Endodermal cell (in vitro differentiated cells): ENCODE data around the gene ATF7. TPM values are rescaled to one million over a fixed set of nuclear protein-coding genes. Genes with fewer than 3 reads are reported as not detected.

ENCODE experiments used
- DNase-seq: peaks from one replicate; pipeline ENCODE4 v3.0.0-alpha.2; 2017
- H3K27ac ChIP-seq: 2 replicates; pipeline ENCODE4 v1.5.1; 2013; ENCODE audit warnings: mild to moderate bottlenecking, low read depth, low read length, moderate library complexity
- H3K27me3 ChIP-seq: 2 replicates; pipeline ENCODE4 v1.6.1; 2013; ENCODE audit warnings: mild to moderate bottlenecking, low read length, moderate library complexity; ENCODE audit not compliant: insufficient read depth, control insufficient read depth, poor library complexity, severe bottlenecking
- H3K36me3 ChIP-seq: 2 replicates; pipeline ENCODE4 v1.7.0; 2013; ENCODE audit warnings: mild to moderate bottlenecking, low read length, moderate library complexity; ENCODE audit not compliant: control insufficient read depth, insufficient read depth
- H3K4me1 ChIP-seq: one replicate; pipeline ENCODE4 v1.7.0; 2013; ENCODE audit warnings: low read length; ENCODE audit not compliant: control insufficient read depth, insufficient read depth
- H3K4me3 ChIP-seq: 2 replicates; pipeline ENCODE4 v1.5.1; 2013; ENCODE audit warnings: mild to moderate bottlenecking, low read length, moderate library complexity
- H3K9ac ChIP-seq: 2 replicates; pipeline ENCODE4 v1.6.1; 2013; ENCODE audit warnings: mild to moderate bottlenecking, low read length, moderate library complexity; ENCODE audit not compliant: poor library complexity, severe bottlenecking; ENCODE audit errors: extremely low read depth
- H3K9me3 ChIP-seq: 2 replicates; pipeline ENCODE4 v1.6.1; 2013; ENCODE audit warnings: mild to moderate bottlenecking, low read length, moderate library complexity; ENCODE audit not compliant: control insufficient read depth
- H3K27ac Mint-ChIP-seq: 2 replicates; pipeline ENCODE4 v1.8.0; 2020; ENCODE audit warnings: mixed read lengths
- H3K27me3 Mint-ChIP-seq: 2 replicates; pipeline ENCODE4 v1.8.0; 2021; ENCODE audit warnings: mild to moderate bottlenecking, mixed read lengths; ENCODE audit not compliant: insufficient read depth
- H3K36me3 Mint-ChIP-seq: 2 replicates; pipeline ENCODE4 v1.8.0; 2020; ENCODE audit warnings: low read depth, mixed read lengths
- H3K4me1 Mint-ChIP-seq: 2 replicates; pipeline ENCODE4 v1.8.0; 2020; ENCODE audit warnings: mixed read lengths
- H3K4me3 Mint-ChIP-seq: 2 replicates; pipeline ENCODE4 v1.8.0; 2020; ENCODE audit warnings: mild to moderate bottlenecking, moderate library complexity, mixed read lengths
- H3K9me3 Mint-ChIP-seq: 2 replicates; pipeline ENCODE4 v1.8.0; 2020; ENCODE audit warnings: mild to moderate bottlenecking, mixed read lengths
- WGBS, 2 experiments: methylation state at CpG; one replicate each; pipeline versions ENCODE4 v1.1.5 to v1.1.7; 2013; ENCODE audit warnings: missing lambda C conversion rate in 2 of 2, mixed read lengths in 1 of 2; ENCODE audit not compliant: insufficient coverage in 1 of 2, insufficient read length in 1 of 2; 5-methylcytosine and 5-hydroxymethylcytosine counted together
- total RNA-seq, 2 donors: library from RNA; stranded (reverse); fragmentation: NEBNext Ultra II Directional in 1 of 2; extraction: Animal tissue kit (Norgen Biotek cat#: 25700) in 1 of 2; gene quantifications; 2 replicates in 1 of 2; 3 replicates in 1 of 2; pipeline ENCODE4 v1.2.1, GENCODE V29; 2021
- TF ChIP-seq, protein P1 (sequence below): fragments of 200-600 bp; sonication (generic); conservative IDR thresholded peaks from 2 replicates; pipeline ENCODE4 v1.5.0; 2021; ENCODE audit warnings: antibody characterized with exemption, mild to moderate bottlenecking

ATF7 gene
- total RNA-seq, 2 donors from 2014 or later: 29.0 to 36.6 TPM

DNA sequence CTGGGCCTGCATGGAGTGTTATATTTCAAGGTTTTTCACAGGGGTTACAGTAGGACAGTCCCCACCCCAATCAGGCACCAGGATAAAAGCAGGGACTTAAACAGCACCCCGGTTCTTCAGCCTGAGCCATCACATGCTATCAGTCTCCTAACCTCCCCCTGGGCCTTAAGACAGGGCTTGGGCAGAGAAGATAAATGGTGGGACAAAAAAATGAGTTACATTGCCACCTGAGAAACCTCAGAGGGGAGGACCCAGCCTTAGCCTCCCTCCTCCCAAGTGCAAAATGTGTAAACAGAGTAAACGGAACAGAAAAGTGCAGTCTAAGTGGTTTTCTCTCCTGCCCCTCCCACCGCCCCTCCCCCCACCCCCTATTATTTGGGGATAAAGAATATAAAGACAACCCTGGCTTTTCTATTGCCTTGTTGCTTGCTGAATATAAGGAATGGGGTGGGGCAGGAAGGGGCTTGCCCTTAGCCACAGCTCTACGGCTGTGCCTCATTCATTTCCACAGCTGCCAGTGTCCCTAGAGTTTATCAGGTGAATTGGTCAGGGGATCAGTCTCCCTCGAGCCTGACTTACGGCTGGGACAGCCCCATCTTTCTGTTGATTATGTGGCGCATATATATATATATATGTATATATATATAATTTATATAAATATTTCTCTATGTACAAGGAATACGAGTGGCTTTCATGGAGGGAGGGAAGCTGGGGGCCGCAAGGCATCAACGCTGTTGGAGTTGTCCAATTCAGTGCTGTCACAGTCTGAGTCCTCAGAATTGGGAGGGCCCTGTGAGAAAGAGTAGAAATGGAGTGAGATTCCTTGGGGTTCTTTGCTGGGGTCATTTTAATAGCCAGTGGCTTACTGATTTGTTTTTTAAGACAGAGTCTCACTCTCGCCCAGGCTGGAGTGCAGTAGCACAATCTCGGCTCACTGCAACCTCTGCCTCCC lies 145.4 kb downstream of the ATF7 start:
- peak; percentile 54 for DNase-seq
- peaks cover 95% of the 10 kb centered on the region for H3K36me3 ChIP-seq

DNA sequence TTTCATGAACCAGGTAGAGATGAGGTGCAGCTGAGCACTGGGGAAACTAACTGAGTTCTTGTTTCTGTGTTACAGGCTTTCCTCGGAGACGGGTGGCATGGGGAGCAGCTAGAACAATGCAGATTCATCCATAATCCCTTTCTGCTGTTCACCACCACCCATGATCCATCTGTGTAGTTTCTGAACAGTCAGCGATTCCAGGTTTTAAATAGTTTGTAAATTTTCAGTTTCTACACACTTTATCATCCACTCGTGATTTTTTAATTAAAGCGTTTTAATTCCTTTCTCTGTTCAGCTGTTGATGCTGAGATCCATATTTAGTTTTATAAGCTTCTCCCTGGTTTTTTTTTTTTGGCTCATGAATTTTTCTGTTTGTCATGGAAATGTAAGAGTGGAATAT lies 146.9 kb downstream of the ATF7 start:
- no peak overlapping the region for H3K4me3 ChIP-seq
- TF ChIP-seq, protein P1, sequence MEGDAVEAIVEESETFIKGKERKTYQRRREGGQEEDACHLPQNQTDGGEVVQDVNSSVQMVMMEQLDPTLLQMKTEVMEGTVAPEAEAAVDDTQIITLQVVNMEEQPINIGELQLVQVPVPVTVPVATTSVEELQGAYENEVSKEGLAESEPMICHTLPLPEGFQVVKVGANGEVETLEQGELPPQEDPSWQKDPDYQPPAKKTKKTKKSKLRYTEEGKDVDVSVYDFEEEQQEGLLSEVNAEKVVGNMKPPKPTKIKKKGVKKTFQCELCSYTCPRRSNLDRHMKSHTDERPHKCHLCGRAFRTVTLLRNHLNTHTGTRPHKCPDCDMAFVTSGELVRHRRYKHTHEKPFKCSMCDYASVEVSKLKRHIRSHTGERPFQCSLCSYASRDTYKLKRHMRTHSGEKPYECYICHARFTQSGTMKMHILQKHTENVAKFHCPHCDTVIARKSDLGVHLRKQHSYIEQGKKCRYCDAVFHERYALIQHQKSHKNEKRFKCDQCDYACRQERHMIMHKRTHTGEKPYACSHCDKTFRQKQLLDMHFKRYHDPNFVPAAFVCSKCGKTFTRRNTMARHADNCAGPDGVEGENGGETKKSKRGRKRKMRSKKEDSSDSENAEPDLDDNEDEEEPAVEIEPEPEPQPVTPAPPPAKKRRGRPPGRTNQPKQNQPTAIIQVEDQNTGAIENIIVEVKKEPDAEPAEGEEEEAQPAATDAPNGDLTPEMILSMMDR: no peak
- Mint-ChIP-seq H3K4me1 (peaks cover 59% of the 10 kb centered on the region), H3K27ac (peak overlapping the region; percentile 55), H3K9me3 (no peaks in the 10 kb centered on the region), H3K4me3 (no peak overlapping the region), H3K36me3 (peaks cover 80% of the 10 kb centered on the region), H3K27me3 (no peaks in the 10 kb centered on the region)
- no peak overlapping the region for H3K27ac ChIP-seq
- H3K27me3 ChIP-seq: no peaks in the 10 kb centered on the region
- no peak for DNase-seq
- peaks cover 96% of the 10 kb centered on the region for H3K36me3 ChIP-seq
- no peaks in the 10 kb centered on the region for H3K9me3 ChIP-seq
- H3K4me1 ChIP-seq: peaks cover 41% of the 10 kb centered on the region
- WGBS, 2 experiments: 91 to 100% methylated on average over 3 to 5 of the region's 5 CpGs
- H3K9ac ChIP-seq: no peak overlapping the region

More for the DNA sequence above, 145.4 kb downstream of the ATF7 start:
- peaks cover 46% of the 10 kb centered on the region for H3K4me1 Mint-ChIP-seq
- H3K36me3 Mint-ChIP-seq: peaks cover 78% of the 10 kb centered on the region
- H3K9me3 Mint-ChIP-seq: no peaks in the 10 kb centered on the region
- Histone ChIP-seq H3K9ac (no peak overlapping the region), H3K27me3 (no peaks in the 10 kb centered on the region), H3K9me3 (no peaks in the 10 kb centered on the region), H3K4me3 (no peak overlapping the region), H3K27ac (no peak overlapping the region), H3K4me1 (peaks cover 31% of the 10 kb centered on the region)
- H3K27me3 Mint-ChIP-seq: no peaks in the 10 kb centered on the region
- H3K27ac Mint-ChIP-seq: peak overlapping the region; percentile 86
- 80 to 97% methylated on average over 1 to 7 of the region's 12 CpGs for WGBS, 2 experiments
- no peak overlapping the region for H3K4me3 Mint-ChIP-seq
- TF ChIP-seq, protein P1: no peak

DNA sequence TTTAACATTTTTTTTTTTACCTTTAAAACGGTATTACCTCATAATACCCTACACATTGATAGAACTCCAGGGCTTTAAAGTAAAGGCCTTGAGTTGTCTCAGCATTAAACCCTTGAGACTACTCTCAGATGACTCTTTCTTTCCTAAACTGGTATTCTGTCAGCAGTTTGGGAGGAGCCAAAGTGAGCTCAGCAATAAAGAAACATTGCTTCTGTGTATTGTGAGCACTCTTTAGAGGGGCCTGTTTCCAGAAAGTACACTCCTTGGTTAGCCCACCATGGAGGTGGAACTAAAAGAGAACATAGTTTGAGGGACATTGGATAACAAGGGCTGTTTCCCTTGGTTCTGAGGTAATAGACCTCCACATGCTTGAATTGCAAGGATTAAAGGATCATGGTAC lies 147.3 kb downstream of the ATF7 start:
- Histone ChIP-seq H3K27me3 (no peaks in the 10 kb centered on the region), H3K27ac (no peak overlapping the region), H3K9me3 (no peaks in the 10 kb centered on the region), H3K4me3 (no peak overlapping the region), H3K9ac (no peak overlapping the region), H3K4me1 (peaks cover 45% of the 10 kb centered on the region), H3K36me3 (peaks cover 96% of the 10 kb centered on the region)
- Mint-ChIP-seq H3K4me1 (peaks cover 62% of the 10 kb centered on the region), H3K36me3 (peaks cover 80% of the 10 kb centered on the region), H3K27me3 (no peaks in the 10 kb centered on the region), H3K27ac (peak overlapping the region; percentile 55), H3K4me3 (no peak overlapping the region), H3K9me3 (no peaks in the 10 kb centered on the region)
- 93 to 100% methylated on average over 1 of the region's 1 CpG for WGBS, 2 experiments
- TF ChIP-seq, protein P1: no peak
- DNase-seq: no peak
